HL-60 (cell line): ENCODE results near the gene SLC30A9.

Experiments
- DNase-seq, 2 experiments: peaks; one replicate each; pipeline ENCODE4 v3.0.0-alpha.2; 2010 to 2020; ENCODE audit warnings: low read depth in 1 of 2, low spot score in 1 of 2
- H3K27ac ChIP-seq: fragments of 250-450 bp; sonication (Bioruptor Pico); replicated peaks from 2 replicates; pipeline ENCODE4 v1.5.1; 2020; ENCODE audit warnings: mild to moderate bottlenecking, moderate library complexity
- H3K27me3 ChIP-seq: fragments of 250-450 bp; sonication (Bioruptor Pico); 2 replicates; pipeline ENCODE4 v1.5.1; 2021; ENCODE audit warnings: mild to moderate bottlenecking, moderate library complexity; ENCODE audit not compliant: insufficient read depth, poor library complexity, severe bottlenecking
- H3K4me3 ChIP-seq: replicated peaks from 2 replicates; pipeline ENCODE4 v1.5.1; 2011; ENCODE audit warnings: mild to moderate bottlenecking, control low read depth, low read length; ENCODE audit not compliant: insufficient read depth
- GABPA ChIP-seq: IDR thresholded peaks from 2 replicates; pipeline ENCODE4 v1.6.1; 2012; ENCODE audit warnings: low read depth
- POLR2AphosphoS5 ChIP-seq: IDR thresholded peaks from 2 replicates; pipeline ENCODE4 v1.6.1; 2012; ENCODE audit warnings: low read depth
- REST ChIP-seq: IDR thresholded peaks from 2 replicates; pipeline ENCODE4 v1.6.1; 2012; ENCODE audit warnings: low read depth; ENCODE audit not compliant: insufficient replicate concordance
- SPI1 ChIP-seq: IDR thresholded peaks from 2 replicates; pipeline ENCODE4 v1.6.1; 2012; ENCODE audit warnings: low read depth, mild to moderate bottlenecking, borderline replicate concordance
- TF ChIP-seq, protein P1 (sequence below): IDR thresholded peaks from one replicate; pipeline ENCODE4 v1.5.1; 2011; ENCODE audit warnings: low read length, control low read depth, inconsistent platforms; ENCODE audit not compliant: insufficient read depth

SLC30A9 gene

DNA sequence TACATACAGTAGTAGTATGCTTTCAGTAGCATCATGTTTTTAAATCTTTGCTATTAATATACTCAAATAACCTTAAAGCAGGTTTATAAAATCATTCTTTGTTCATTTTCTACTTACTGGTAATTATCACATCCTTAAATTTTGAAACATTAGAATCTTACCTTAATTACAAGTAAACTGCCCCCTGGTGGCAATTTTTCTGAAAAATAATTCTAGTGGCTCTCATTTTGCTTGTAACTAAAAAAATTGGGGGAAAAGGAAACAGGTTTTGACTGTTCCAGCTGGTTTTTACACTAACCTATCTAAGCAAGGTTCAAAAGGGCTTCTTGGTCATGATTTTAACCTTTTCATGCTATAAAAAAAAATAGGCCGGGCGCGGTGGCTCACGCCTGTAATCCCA is 27.2 kb upstream of the SLC30A9 start:
- no peaks in the 10 kb centered on the region for H3K27me3 ChIP-seq
- H3K4me3 ChIP-seq = no peak overlapping the region
- no peak overlapping the region for H3K27ac ChIP-seq
- TF ChIP-seq GABPA = no peak
- TF ChIP-seq, protein P1, sequence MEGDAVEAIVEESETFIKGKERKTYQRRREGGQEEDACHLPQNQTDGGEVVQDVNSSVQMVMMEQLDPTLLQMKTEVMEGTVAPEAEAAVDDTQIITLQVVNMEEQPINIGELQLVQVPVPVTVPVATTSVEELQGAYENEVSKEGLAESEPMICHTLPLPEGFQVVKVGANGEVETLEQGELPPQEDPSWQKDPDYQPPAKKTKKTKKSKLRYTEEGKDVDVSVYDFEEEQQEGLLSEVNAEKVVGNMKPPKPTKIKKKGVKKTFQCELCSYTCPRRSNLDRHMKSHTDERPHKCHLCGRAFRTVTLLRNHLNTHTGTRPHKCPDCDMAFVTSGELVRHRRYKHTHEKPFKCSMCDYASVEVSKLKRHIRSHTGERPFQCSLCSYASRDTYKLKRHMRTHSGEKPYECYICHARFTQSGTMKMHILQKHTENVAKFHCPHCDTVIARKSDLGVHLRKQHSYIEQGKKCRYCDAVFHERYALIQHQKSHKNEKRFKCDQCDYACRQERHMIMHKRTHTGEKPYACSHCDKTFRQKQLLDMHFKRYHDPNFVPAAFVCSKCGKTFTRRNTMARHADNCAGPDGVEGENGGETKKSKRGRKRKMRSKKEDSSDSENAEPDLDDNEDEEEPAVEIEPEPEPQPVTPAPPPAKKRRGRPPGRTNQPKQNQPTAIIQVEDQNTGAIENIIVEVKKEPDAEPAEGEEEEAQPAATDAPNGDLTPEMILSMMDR = peak; percentile 1
- peak in 1 of 2 experiments; percentile 33 for DNase-seq

DNA sequence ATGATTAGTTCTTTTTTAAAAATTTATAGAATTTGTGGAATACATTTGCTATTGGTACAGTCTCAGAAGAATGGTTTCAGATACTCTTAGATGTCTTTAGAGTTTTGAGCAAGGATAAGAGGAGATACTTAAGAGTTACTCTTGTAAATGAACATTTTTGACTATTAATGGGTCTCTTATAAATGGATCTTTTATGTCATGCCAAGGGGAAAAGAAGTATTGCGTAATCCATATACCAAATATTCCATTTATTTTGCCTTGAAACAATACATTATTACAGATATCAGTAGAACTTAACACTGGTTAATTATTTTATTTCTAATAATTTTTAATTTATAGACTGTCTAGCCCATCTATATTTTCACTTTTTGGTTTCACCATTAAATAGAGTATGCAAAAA is 25.9 kb upstream of the SLC30A9 start:
- Histone ChIP-seq H3K27ac (no peak overlapping the region), H3K4me3 (no peak overlapping the region), H3K27me3 (no peaks in the 10 kb centered on the region)
- TF ChIP-seq POLR2AphosphoS5 (no peak), GABPA (no peak), REST (no peak), SPI1 (no peak)
- TF ChIP-seq, protein P1 = no peak
- no peak for DNase-seq

DNA sequence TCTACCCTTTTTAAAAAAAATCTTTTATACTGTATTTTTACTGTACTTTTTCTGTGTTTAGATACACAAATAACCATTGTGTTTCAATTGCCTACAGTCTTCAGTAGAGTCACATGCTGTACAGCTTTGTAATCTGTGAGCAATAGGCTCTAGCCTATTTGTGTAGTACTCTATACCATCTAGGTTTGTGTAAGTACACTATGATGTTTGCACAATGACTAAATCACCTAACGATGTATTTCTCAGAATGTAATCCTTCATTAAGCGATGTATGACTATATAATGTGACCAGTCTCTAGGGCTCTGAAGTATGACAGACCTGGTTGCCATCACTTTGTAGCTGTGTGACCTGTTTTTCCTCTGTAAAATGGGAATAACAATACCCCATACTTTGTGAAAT is 22.9 kb upstream of the SLC30A9 start:
- DNase-seq = no peak
- no peak for TF ChIP-seq GABPA
- TF ChIP-seq, protein P1 = no peak
- Histone ChIP-seq H3K27ac (no peak overlapping the region), H3K4me3 (no peak overlapping the region), H3K27me3 (no peaks in the 10 kb centered on the region)

DNA sequence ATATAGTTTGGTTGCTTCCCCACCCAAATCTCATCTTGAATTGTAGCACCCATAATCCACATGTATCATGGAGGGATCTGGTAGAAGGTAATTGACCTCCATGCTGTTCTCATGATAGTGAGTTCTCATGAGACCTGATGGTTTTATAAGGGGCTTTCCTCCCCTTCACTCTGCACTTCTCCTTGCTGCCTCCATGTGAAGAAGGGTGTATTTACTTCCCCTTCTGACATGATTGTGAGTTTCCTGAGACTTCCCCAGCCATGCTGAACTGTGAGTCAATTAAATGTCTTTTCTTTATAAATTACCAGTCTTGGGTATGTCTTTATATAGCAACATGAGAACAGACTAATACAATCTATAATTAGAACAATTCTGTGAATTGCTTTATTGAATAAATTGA is 20.7 kb upstream of the SLC30A9 start:
- Histone ChIP-seq H3K27me3 (no peaks in the 10 kb centered on the region), H3K4me3 (no peak overlapping the region), H3K27ac (no peak overlapping the region)
- peak in 1 of 2 experiments; percentile 33 for DNase-seq
- TF ChIP-seq SPI1 (peak; percentile 35; the same call in 1 of the 2 replicates), REST (no peak)
